KOPT-K1 (cell line): ENCODE measurements around the gene TTC4.

Experiments used
- H3K27ac ChIP-seq: fragments of 200-600 bp; sonication (generic); 2 replicates; pipeline ENCODE4 v1.5.1; 2016; ENCODE audit warnings: antibody characterized with exemption, mild to moderate bottlenecking, low read depth, low read length; ENCODE audit not compliant: poor library complexity, severe bottlenecking
- H3K36me3 ChIP-seq: fragments of 200-600 bp; sonication (generic); 2 replicates; pipeline ENCODE4 v1.5.1; 2017; ENCODE audit warnings: antibody characterized with exemption, mild to moderate bottlenecking, low read length, moderate library complexity; ENCODE audit not compliant: insufficient read depth
- H3K9me3 ChIP-seq: fragments of 200-600 bp; sonication (generic); 2 replicates; pipeline ENCODE4 v1.5.1; 2017; ENCODE audit warnings: antibody characterized with exemption, low read length, mild to moderate bottlenecking; ENCODE audit not compliant: insufficient read depth, poor library complexity, severe bottlenecking

The TTC4 gene, protein sequence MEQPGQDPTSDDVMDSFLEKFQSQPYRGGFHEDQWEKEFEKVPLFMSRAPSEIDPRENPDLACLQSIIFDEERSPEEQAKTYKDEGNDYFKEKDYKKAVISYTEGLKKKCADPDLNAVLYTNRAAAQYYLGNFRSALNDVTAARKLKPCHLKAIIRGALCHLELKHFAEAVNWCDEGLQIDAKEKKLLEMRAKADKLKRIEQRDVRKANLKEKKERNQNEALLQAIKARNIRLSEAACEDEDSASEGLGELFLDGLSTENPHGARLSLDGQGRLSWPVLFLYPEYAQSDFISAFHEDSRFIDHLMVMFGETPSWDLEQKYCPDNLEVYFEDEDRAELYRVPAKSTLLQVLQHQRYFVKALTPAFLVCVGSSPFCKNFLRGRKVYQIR

GRCh38 chr1:54715493-54716298 lies at the start of gene TTC4:
TTC4 (plus strand) TSS chr1:54715861; CDS start chr1:54715909, 48 bp downstream.
- H3K27ac ChIP-seq, result peak within 1 kb of the TSS; percentile 60
- peaks cover 31% of the 10 kb centered on the region for H3K36me3 ChIP-seq
- H3K9me3 ChIP-seq, result no peaks in the 10 kb centered on the region

- Histone ChIP-seq H3K36me3 (no peaks in the 10 kb centered on the region), H3K27ac (no peak overlapping the region), H3K9me3 (no peaks in the 10 kb centered on the region)
Measured at GRCh38 chr1:54666333-54666732, 49.3 kb upstream of the TTC4 start.

DNA sequence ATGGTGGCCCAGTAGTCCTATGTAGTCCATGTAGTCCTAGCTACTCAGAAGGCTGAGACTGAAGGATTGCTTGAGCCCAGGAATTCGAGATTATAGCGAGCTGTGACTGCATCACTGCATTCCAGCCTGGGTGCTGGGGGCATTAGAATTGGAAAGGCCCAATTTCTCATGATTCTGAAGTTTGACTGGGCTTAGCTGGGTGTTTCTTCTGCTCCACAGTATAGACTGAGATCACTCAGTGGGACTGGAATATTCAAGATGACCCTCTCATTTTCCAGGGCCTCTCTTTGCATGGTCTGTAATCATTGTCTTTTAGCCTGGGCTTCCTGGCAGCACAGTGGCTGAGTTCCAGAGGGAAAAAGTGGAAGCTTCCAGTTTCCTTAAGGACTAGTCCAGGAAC lies 47.9 kb upstream of the TTC4 start:
- no peaks in the 10 kb centered on the region for H3K9me3 ChIP-seq
- no peaks in the 10 kb centered on the region for H3K36me3 ChIP-seq
- H3K27ac ChIP-seq, result no peak overlapping the region

DNA sequence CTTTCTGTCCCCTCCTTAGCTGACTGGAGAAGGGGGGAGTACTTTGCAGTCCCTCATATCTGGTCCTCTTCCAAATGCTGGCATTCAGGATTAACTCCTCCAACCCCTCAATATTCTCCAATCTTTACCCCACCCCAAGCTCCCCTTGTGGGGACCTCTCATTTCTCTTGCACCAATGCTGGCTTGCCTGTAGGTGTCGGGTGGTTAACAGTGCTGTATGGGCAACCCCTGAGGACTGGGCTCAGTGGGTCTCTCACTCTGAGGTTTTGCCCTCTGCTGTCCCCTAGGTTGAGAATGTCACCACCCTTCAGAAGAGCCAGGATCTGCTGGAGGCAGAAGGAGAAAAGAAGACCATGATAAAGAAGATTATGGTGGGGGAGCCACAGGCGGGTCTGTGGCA lies 47.1 kb upstream of the TTC4 start:
- Histone ChIP-seq H3K9me3 (no peaks in the 10 kb centered on the region), H3K36me3 (no peaks in the 10 kb centered on the region), H3K27ac (no peak overlapping the region)

DNA sequence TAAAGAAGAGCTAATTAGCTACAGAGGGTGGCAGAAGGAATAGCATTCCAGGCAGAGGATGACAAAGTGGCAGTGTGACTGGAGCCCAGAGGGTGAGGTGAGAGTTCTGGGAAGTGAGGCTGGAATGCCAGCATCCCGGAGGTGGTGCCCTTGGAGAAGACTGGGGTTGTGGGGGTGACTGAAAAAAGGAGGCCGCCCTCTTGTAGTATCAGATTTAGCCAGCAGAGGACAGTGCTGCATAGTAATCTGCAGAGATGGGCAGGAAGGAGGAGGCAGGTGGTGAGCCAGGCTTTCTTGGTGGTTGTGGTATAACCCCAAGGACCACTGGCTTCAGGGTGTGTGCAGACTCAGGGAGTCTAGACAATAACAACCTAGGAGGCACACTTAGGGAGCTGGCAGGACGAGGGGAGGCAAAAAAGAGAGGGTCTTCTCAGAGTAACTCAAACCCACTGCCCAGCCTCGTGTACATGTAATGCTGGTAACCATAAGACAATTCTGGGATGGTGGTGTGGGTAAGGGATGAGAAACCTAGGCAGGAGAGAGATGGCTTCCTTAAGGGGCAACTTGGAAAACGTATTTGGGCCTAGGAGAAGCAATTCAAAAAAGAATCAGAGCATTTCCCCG lies 43.6 kb upstream of the TTC4 start:
- no peaks in the 10 kb centered on the region for H3K36me3 ChIP-seq
- H3K27ac ChIP-seq, result no peak overlapping the region
- no peaks in the 10 kb centered on the region for H3K9me3 ChIP-seq

GRCh38 chr1:54678776-54679643 lies 36.7 kb upstream of the TTC4 start:
- no peaks in the 10 kb centered on the region for H3K9me3 ChIP-seq
- no peak overlapping the region for H3K27ac ChIP-seq
- no peaks in the 10 kb centered on the region for H3K36me3 ChIP-seq

GRCh38 chr1:54679706-54680105 lies 36.0 kb upstream of the TTC4 start:
- no peak overlapping the region for H3K27ac ChIP-seq
- no peaks in the 10 kb centered on the region for H3K36me3 ChIP-seq
- no peaks in the 10 kb centered on the region for H3K9me3 ChIP-seq

GRCh38 chr1:54680387-54680786 lies 35.3 kb upstream of the TTC4 start:
- no peaks in the 10 kb centered on the region for H3K9me3 ChIP-seq
- no peak overlapping the region for H3K27ac ChIP-seq
- no peaks in the 10 kb centered on the region for H3K36me3 ChIP-seq

- Histone ChIP-seq H3K36me3 (no peaks in the 10 kb centered on the region), H3K27ac (no peak overlapping the region), H3K9me3 (no peaks in the 10 kb centered on the region)
Measured at GRCh38 chr1:54681358-54681757, 34.3 kb upstream of the TTC4 start.

DNA sequence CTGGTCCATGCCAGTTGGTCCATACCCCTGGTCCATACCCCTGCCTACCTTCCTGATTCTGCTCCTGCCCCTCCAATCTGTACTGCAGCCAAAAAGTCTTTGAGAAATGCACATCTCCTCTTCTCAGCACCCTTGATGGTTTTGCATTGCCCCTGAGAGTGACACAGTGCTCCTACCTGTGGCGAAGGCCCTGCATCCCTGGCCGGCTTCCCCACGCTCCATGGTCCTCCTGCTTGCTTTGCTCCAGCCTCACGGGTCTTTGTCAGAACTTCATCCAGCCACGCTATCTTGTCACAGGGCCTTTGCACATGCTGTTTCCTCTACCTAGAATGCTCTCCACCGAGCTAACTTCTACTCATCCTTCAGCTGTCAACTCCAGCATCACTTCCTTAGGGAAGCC lies 32.2 kb upstream of the TTC4 start:
- Histone ChIP-seq H3K27ac (no peak overlapping the region), H3K9me3 (no peaks in the 10 kb centered on the region), H3K36me3 (no peaks in the 10 kb centered on the region)

DNA sequence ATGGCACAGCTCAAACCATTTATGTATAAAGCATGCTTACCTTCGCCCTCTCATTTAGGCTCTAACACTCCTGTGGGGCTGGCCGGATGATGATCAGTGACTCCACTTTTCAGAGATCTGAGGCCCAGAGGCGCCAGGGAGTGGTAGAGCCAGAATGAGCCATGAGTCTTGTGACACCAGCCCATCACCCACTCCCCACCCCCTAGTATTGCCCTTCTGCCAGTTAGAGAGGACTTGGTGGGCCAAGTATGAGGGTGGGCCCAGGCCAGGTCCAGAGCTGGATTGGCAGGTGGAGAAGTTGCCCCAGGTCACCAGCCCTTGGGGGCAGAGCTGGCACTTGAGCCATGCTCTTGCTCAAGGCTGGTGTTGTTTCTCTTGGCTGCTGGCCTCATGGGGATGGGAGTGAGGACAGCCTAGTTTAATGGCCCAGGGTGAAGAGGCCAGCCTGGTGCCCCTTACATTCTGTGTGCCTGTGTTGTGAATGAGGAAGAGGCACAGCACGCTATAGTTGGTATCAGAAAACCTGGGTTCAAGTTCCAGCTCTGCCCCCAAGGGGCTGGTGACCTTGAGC lies 30.2 kb upstream of the TTC4 start:
- no peaks in the 10 kb centered on the region for H3K9me3 ChIP-seq
- H3K27ac ChIP-seq, result no peak overlapping the region
- no peaks in the 10 kb centered on the region for H3K36me3 ChIP-seq

DNA sequence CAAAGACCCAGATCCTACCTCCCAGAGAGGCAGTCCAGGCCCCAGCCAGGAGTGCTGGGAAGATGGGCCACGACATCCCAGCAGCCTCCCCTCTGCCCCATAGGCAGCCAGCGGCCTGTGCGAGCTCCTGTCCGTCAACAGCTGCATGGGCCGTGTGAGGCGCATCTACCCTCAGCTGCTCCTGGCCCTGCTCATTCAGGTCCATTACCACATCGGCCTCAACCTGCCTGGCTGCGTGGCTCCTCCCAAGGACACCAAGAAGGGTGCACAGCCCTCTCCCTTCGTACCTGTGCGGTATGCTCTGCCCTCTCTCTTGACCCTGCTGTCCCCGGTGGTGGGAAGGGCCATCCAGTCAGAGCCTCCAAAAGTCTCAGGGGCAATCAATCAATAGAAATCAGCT lies 29.5 kb upstream of the TTC4 start:
- H3K9me3 ChIP-seq, result no peaks in the 10 kb centered on the region
- no peak overlapping the region for H3K27ac ChIP-seq
- no peaks in the 10 kb centered on the region for H3K36me3 ChIP-seq

DNA sequence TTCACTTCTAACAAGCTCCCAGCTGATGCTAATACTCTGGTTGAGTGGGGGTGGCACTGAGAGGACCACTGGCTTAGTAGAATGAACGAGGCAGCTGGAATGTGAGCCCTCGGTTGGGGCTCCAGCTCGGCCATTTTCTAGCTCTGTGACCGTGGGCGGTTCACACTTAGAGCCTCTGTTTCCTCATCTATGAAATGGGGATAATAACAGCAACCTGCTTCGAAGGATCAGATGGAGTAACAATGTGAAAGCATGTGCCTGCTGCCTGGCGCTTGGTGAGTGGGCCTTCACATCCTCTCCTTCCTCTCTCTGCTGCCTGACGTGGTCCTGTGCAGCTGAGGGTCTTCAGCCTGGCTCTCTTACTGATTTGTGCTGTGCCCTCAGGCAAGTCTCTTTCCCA lies 20.9 kb upstream of the TTC4 start:
- H3K9me3 ChIP-seq, result no peaks in the 10 kb centered on the region
- no peak overlapping the region for H3K27ac ChIP-seq
- no peaks in the 10 kb centered on the region for H3K36me3 ChIP-seq

- Histone ChIP-seq H3K27ac (no peak overlapping the region), H3K9me3 (no peaks in the 10 kb centered on the region), H3K36me3 (no peaks in the 10 kb centered on the region)
Measured at GRCh38 chr1:54695221-54695620, 20.4 kb upstream of the TTC4 start.
